CD4-positive, alpha-beta T cell treated with Interleukin-6 at 100 ng/mL for 8 hours (primary cell): ENCODE results near the gene MS4A10.

Experiments used
- DNase-seq: peaks from one replicate; pipeline ENCODE4 v3.0.0-alpha.2; 2020; ENCODE audit warnings: mixed read lengths, low spot score

The MS4A10 gene

GRCh38 chr11:60765355-60765754 is 19.8 kb upstream of the MS4A10 start:
- no peak for DNase-seq

- DNase-seq: no peak
These were observed 18.6 kb upstream of the MS4A10 start for GRCh38 chr11:60766547-60766946.

GRCh38 chr11:60767388-60767811 is 17.7 kb upstream of the MS4A10 start:
- no peak for DNase-seq

- no peak for DNase-seq
These were observed 16.9 kb upstream of the MS4A10 start for GRCh38 chr11:60768202-60768601.

GRCh38 chr11:60769273-60769672 is 15.9 kb upstream of the MS4A10 start:
- DNase-seq: no peak

GRCh38 chr11:60769811-60770210 is 15.3 kb upstream of the MS4A10 start:
- DNase-seq: no peak

- no peak for DNase-seq
These were observed 14.0 kb upstream of the MS4A10 start for GRCh38 chr11:60771146-60771545.

GRCh38 chr11:60771879-60772525 is 13.1 kb upstream of the MS4A10 start:
- no peak for DNase-seq

- no peak for DNase-seq
These were observed 12.5 kb upstream of the MS4A10 start for GRCh38 chr11:60772666-60773065.

- DNase-seq: no peak
These were observed 10.4 kb upstream of the MS4A10 start for GRCh38 chr11:60774726-60775125.

GRCh38 chr11:60775420-60775961 is 9.6 kb upstream of the MS4A10 start:
- peak; percentile 83 for DNase-seq

GRCh38 chr11:60776167-60776566 is 9.0 kb upstream of the MS4A10 start:
- DNase-seq: no peak

- DNase-seq: no peak
These were observed 8.0 kb upstream of the MS4A10 start for GRCh38 chr11:60777106-60777505.

- DNase-seq: no peak
These were observed 7.6 kb upstream of the MS4A10 start for GRCh38 chr11:60777572-60777971.

GRCh38 chr11:60780065-60780464 is 5.1 kb upstream of the MS4A10 start:
- no peak for DNase-seq

- DNase-seq: no peak
These were observed 4.4 kb upstream of the MS4A10 start for GRCh38 chr11:60780774-60781173.

GRCh38 chr11:60781286-60781980 is 3.7 kb upstream of the MS4A10 start:
- no peak for DNase-seq

- DNase-seq: no peak
These were observed 3.2 kb upstream of the MS4A10 start for GRCh38 chr11:60781981-60782316.

GRCh38 chr11:60782393-60783140 is 2.6 kb upstream of the MS4A10 start:
- DNase-seq: no peak

- DNase-seq: no peak
These were observed 2.0 kb upstream of the MS4A10 start for GRCh38 chr11:60783141-60783484.

GRCh38 chr11:60783911-60784310 is 1.2 kb upstream of the MS4A10 start:
- no peak for DNase-seq

- DNase-seq: no peak
These were observed 751 bp downstream of the MS4A10 start for GRCh38 chr11:60785806-60786361.
